ENCODE results near the gene PLEKHA5.
"Not testable (repeated sequence)": the region's sequence is repeated elsewhere in the genome, so short reads cannot be mapped to it uniquely, and the experiment has no call there.

PLEKHA5 gene

GRCh38 chr12:19409376-19409775 lies 279.8 kb downstream of the PLEKHA5 start:
- DNase-seq (ENCODE audit: low read depth, low spot score), result no peak

GRCh38 chr12:19410211-19410610 lies 280.7 kb downstream of the PLEKHA5 start:
- DNase-seq (ENCODE audit: low read depth, low spot score), result no peak

GRCh38 chr12:19410629-19411185 lies 281.2 kb downstream of the PLEKHA5 start:
- no peak for DNase-seq (ENCODE audit: low read depth, low spot score)

- no peak for DNase-seq (ENCODE audit: low read depth, low spot score)
Measured at GRCh38 chr12:19411234-19412204, 282.0 kb downstream of the PLEKHA5 start.

GRCh38 chr12:19412844-19413243 lies 283.3 kb downstream of the PLEKHA5 start:
- DNase-seq (ENCODE audit: low read depth, low spot score), result no peak

GRCh38 chr12:19413582-19413981 lies 284.0 kb downstream of the PLEKHA5 start:
- DNase-seq (ENCODE audit: low read depth, low spot score), result not testable (repeated sequence)

GRCh38 chr12:19415563-19415962 lies 286.0 kb downstream of the PLEKHA5 start:
- DNase-seq (ENCODE audit: low read depth, low spot score), result no peak

- no peak for DNase-seq (ENCODE audit: low read depth, low spot score)
Measured at GRCh38 chr12:19419086-19419485, 289.6 kb downstream of the PLEKHA5 start.

GRCh38 chr12:19421503-19422282 lies 292.2 kb downstream of the PLEKHA5 start:
- no peak for DNase-seq (ENCODE audit: low read depth, low spot score)

GRCh38 chr12:19423166-19423930 lies 293.8 kb downstream of the PLEKHA5 start:
- no peak for DNase-seq (ENCODE audit: low read depth, low spot score)
